ENCODE data around the gene TEX48.
A peak's percentile ranks its signal among the peaks of the same experiment; 100 is the strongest.

TEX48 gene

GRCh38 chr9:114634387-114634786 lies 47.6 kb downstream of the TEX48 start:
- in situ Hi-C loops (cut with HindIII; ENCODE audit: low pct_ligation_motif_present, low pct_unique_long_range_greater_than_20kb, low sequenced_read_pairs): no loop called here
- DNase-seq: no peak

- in situ Hi-C loops (cut with HindIII; ENCODE audit: low pct_ligation_motif_present, low pct_unique_long_range_greater_than_20kb, low sequenced_read_pairs): no loop called here
- DNase-seq: no peak
These were observed 48.4 kb downstream of the TEX48 start for GRCh38 chr9:114633438-114634089.

- in situ Hi-C loops (cut with HindIII; ENCODE audit: low pct_ligation_motif_present, low pct_unique_long_range_greater_than_20kb, low sequenced_read_pairs): no loop called here
- DNase-seq: no peak
These were observed 50.8 kb downstream of the TEX48 start for GRCh38 chr9:114631166-114631565.

GRCh38 chr9:114629563-114630090 lies 52.4 kb downstream of the TEX48 start:
- DNase-seq: no peak
- in situ Hi-C loops (cut with HindIII; ENCODE audit: low pct_ligation_motif_present, low pct_unique_long_range_greater_than_20kb, low sequenced_read_pairs): no loop called here

- no peak for DNase-seq
- in situ Hi-C loops (cut with HindIII; ENCODE audit: low pct_ligation_motif_present, low pct_unique_long_range_greater_than_20kb, low sequenced_read_pairs): no loop called here
These were observed 54.4 kb downstream of the TEX48 start for GRCh38 chr9:114627553-114627952.

- in situ Hi-C loops (cut with HindIII; ENCODE audit: low pct_ligation_motif_present, low pct_unique_long_range_greater_than_20kb, low sequenced_read_pairs): no loop called here
- DNase-seq: no peak
These were observed 55.5 kb downstream of the TEX48 start for GRCh38 chr9:114626415-114627020.

GRCh38 chr9:114624677-114625076 lies 57.3 kb downstream of the TEX48 start:
- no peak for DNase-seq
- in situ Hi-C loops (cut with HindIII; ENCODE audit: low pct_ligation_motif_present, low pct_unique_long_range_greater_than_20kb, low sequenced_read_pairs): no loop called here

GRCh38 chr9:114621975-114622609 lies 59.9 kb downstream of the TEX48 start:
- peak; percentile 51 for DNase-seq
- in situ Hi-C loops (cut with HindIII; ENCODE audit: low pct_ligation_motif_present, low pct_unique_long_range_greater_than_20kb, low sequenced_read_pairs): no loop called here

- in situ Hi-C loops (cut with HindIII; ENCODE audit: low pct_ligation_motif_present, low pct_unique_long_range_greater_than_20kb, low sequenced_read_pairs): no loop called here
- DNase-seq: no peak
These were observed 60.4 kb downstream of the TEX48 start for GRCh38 chr9:114621561-114621960.

GRCh38 chr9:114619191-114619761 lies 62.7 kb downstream of the TEX48 start:
- in situ Hi-C loops (cut with HindIII; ENCODE audit: low pct_ligation_motif_present, low pct_unique_long_range_greater_than_20kb, low sequenced_read_pairs): no loop called here
- no peak for DNase-seq

- no peak for DNase-seq
- in situ Hi-C loops (cut with HindIII; ENCODE audit: low pct_ligation_motif_present, low pct_unique_long_range_greater_than_20kb, low sequenced_read_pairs): no loop called here
These were observed 65.1 kb downstream of the TEX48 start for GRCh38 chr9:114616684-114617520.
